Thyroid gland (tissue), 4 donors: ENCODE data around the gene RPL23.

Source experiments
- CTCF ChIP-seq, 6 experiments: fragments of 200-600 bp in 3 of 6; fragments of 450-650 bp in 3 of 6; sonication (generic) in 3 of 6; IDR thresholded peaks; one replicate each; pipeline ENCODE4 v1.5.1; 2016 to 2019; ENCODE audit warnings: antibody characterized with exemption in 6 of 6, mild to moderate bottlenecking in 2 of 6, inconsistent platforms in 1 of 6, moderate library complexity in 1 of 6
- POLR2A ChIP-seq, 2 donors: fragments of 450-650 bp; IDR thresholded peaks; one replicate each; pipeline ENCODE4 v1.6.1; 2017; ENCODE audit warnings: antibody characterized with exemption in 2 of 2, mild to moderate bottlenecking in 2 of 2, moderate library complexity in 1 of 2

DNA sequence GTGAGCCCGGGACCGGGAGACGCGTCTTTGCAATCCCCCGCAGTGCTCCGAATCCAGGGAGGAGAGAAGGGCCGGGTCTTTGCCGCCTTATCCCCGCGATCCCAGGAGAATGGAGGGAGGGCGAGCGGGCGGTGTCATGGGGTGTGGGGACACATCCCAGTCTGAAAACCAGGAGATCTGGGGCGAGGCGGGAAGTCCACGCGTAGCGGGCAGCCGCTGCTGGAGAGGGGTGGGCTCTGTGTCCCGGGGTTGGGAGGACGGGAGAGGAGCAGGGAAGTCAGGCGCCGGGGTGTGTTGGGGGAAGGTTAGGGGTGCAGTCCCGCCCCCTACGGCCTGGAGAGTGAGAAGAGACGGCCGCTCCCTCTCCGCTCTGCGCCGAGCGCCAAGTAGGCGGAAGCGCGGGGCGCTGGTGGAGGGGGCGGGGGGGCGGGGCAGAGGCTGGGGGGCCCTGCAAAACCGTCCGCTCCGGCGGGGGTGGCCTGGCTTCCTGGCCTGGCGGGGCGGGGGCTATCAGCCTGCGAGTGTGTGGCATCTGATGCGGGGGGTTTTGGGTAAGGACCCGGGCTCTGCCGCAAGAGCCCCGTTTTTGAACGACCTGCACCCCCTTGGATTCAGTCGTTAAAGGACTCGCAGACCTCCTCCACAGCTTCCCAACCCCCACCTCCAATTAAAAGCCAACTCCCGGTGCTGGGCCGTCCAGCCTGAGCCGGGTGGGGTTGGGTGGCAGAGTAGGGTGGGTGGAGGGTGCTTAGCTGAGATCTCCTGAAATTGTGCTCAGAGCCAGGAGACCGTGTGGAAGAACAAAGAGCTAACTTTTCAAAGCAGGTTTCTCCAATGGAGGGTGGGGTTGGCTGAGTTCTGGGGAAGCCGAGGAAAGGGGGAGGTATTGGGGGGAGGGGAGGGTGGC is 17.0 kb upstream of the RPL23 start:
- TF ChIP-seq CTCF (IDR thresholded peaks at IDR 0.05): no peak
- TF ChIP-seq POLR2A (IDR thresholded peaks at IDR 0.05): no peak
